IMR-90 (cell line): Measurements from ENCODE around the gene POLE3. TPM values are rescaled to one million over a fixed set of nuclear protein-coding genes. Genes with fewer than 3 reads are reported as not detected.

Experiments
- ATAC-seq: fragments of 200-7000 bp; cut with Tn5 transposase; 2 replicates; pipeline ENCODE4 v1.9.1; 2020; ENCODE audit warnings: low read depth, mild to moderate bottlenecking, moderate library complexity
- BruUV-seq: library from RNA; stranded (reverse); fragments of 400-500 nt; replicated peaks from 2 replicates; lab custom pipeline; 2021; lab: Mats Ljungman, UMichigan
- CTCF ChIA-PET: fragments of 300-600 bp; formaldehyde crosslinking; extraction: SDS; loops from one replicate; lab custom pipeline; 2021; ENCODE audit warnings: antibody characterized with exemption; lab: Yijun Ruan, JAX
- POLR2A ChIA-PET: fragments of 300-600 bp; sonication (Branson Sonifier 250); formaldehyde crosslinking; loops from one replicate; lab custom pipeline; 2022; ENCODE audit warnings: antibody characterized with exemption; ENCODE audit not compliant: unreplicated experiment; lab: Charles Lee
- DNase-seq: peaks from one replicate; pipeline ENCODE4 v3.0.0; 2013
- H2AFZ ChIP-seq: replicated peaks from 2 replicates; pipeline ENCODE3; 2013; ENCODE audit warnings: low read length, mild to moderate bottlenecking; ENCODE audit not compliant: poor library complexity
- H2AK5ac ChIP-seq: 2 replicates; pipeline ENCODE4 v1.6.1; 2013; ENCODE audit warnings: low read depth, low read length, inconsistent platforms
- H2AK9ac ChIP-seq: replicated peaks from 2 replicates; pipeline ENCODE3; 2013; ENCODE audit warnings: mild to moderate bottlenecking, low read depth, low read length, moderate library complexity; ENCODE audit not compliant: poor library complexity
- H2BK120ac ChIP-seq: 2 replicates; pipeline ENCODE4 v1.6.1; 2013; ENCODE audit warnings: low read depth, low read length, inconsistent platforms
- H2BK15ac ChIP-seq: 3 replicates; pipeline ENCODE4 v1.6.1; 2013; ENCODE audit warnings: low read depth, low read length, inconsistent platforms
- H2BK20ac ChIP-seq: 2 replicates; pipeline ENCODE4 v1.6.1; 2013; ENCODE audit warnings: low read depth, mild to moderate bottlenecking, inconsistent platforms, low read length, moderate library complexity
- H2BK5ac ChIP-seq: 2 replicates; pipeline ENCODE4 v1.6.1; 2013; ENCODE audit warnings: mild to moderate bottlenecking, low read depth, low read length, inconsistent platforms; ENCODE audit not compliant: poor library complexity, severe bottlenecking
- H3K14ac ChIP-seq: replicated peaks from 2 replicates; pipeline ENCODE4 v1.6.1; 2013; ENCODE audit warnings: low read depth, low read length, inconsistent platforms
- H3K18ac ChIP-seq: 2 replicates; pipeline ENCODE4 v1.6.1; 2013; ENCODE audit warnings: low read depth, low read length, control low read depth
- H3K23ac ChIP-seq: 2 replicates; pipeline ENCODE4 v1.6.1; 2013; ENCODE audit warnings: low read depth, low read length, inconsistent platforms
- H3K27ac ChIP-seq: 2 replicates; pipeline ENCODE4 v1.5.1; 2013; ENCODE audit warnings: mild to moderate bottlenecking, control low read depth, low read length; ENCODE audit not compliant: insufficient read depth
- H3K27me3 ChIP-seq: 2 replicates; pipeline ENCODE4 v1.6.1; 2013; ENCODE audit warnings: low read length; ENCODE audit not compliant: control insufficient read depth, insufficient read depth
- H3K36me3 ChIP-seq: 2 replicates; pipeline ENCODE4 v1.6.1; 2013; ENCODE audit warnings: low read length, mixed read lengths; ENCODE audit not compliant: control insufficient read depth, insufficient read depth
- H3K4ac ChIP-seq: 2 replicates; pipeline ENCODE4 v1.6.1; 2013; ENCODE audit warnings: low read depth, low read length, inconsistent platforms
- H3K4me1 ChIP-seq: 2 replicates; pipeline ENCODE4 v1.6.1; 2013; ENCODE audit warnings: low read length, mixed read lengths; ENCODE audit not compliant: control insufficient read depth, insufficient read depth
- H3K4me2 ChIP-seq: 2 replicates; pipeline ENCODE4 v1.6.1; 2013; ENCODE audit warnings: low read depth, mild to moderate bottlenecking, control low read depth, low read length, moderate library complexity
- H3K4me3 ChIP-seq: 2 replicates; pipeline ENCODE4 v1.5.1; 2013; ENCODE audit warnings: low read depth, mild to moderate bottlenecking, control low read depth, low read length, moderate library complexity; ENCODE audit not compliant: insufficient read depth
- H3K56ac ChIP-seq: 2 replicates; pipeline ENCODE4 v1.6.1; 2013; ENCODE audit warnings: low read length, inconsistent platforms; ENCODE audit not compliant: insufficient read depth; ENCODE audit errors: extremely low read depth
- H3K79me1 ChIP-seq, 2 experiments: 2 replicates each; pipeline ENCODE4 v1.6.1; 2013; ENCODE audit warnings: low read length in 2 of 2, inconsistent platforms in 1 of 2, low read depth in 1 of 2
- H3K9ac ChIP-seq: 2 replicates; pipeline ENCODE4 v1.6.1; 2013; ENCODE audit warnings: low read depth, low read length, control low read depth
- H3K9me1 ChIP-seq: 2 replicates; pipeline ENCODE4 v1.6.1; 2013; ENCODE audit warnings: low read length, inconsistent platforms; ENCODE audit not compliant: insufficient read depth
- H3K9me3 ChIP-seq: 2 replicates; pipeline ENCODE4 v1.6.1; 2013; ENCODE audit warnings: low read length; ENCODE audit not compliant: control insufficient read depth, insufficient read depth
- H4K20me1 ChIP-seq: 2 replicates; pipeline ENCODE4 v1.6.1; 2013; ENCODE audit warnings: low read length, inconsistent platforms; ENCODE audit not compliant: insufficient read depth
- H4K5ac ChIP-seq: 2 replicates; pipeline ENCODE4 v1.6.1; 2013; ENCODE audit warnings: mild to moderate bottlenecking, low read depth, low read length, control low read depth
- H4K8ac ChIP-seq, 2 experiments: 2 replicates each; pipeline ENCODE4 v1.6.1; 2013; ENCODE audit warnings: low read depth in 2 of 2, low read length in 2 of 2, control low read depth in 1 of 2, inconsistent platforms in 1 of 2
- H4K91ac ChIP-seq: 2 replicates; pipeline ENCODE4 v1.6.1; 2013; ENCODE audit warnings: low read depth, low read length, inconsistent platforms; ENCODE audit not compliant: insufficient read depth
- CEBPB ChIP-seq: IDR thresholded peaks from 2 replicates; pipeline ENCODE4 v1.6.1; 2012; ENCODE audit warnings: low read depth, low read length, improper control_type of control experiment
- CHD1 ChIP-seq: IDR thresholded peaks from 2 replicates; pipeline ENCODE4 v1.6.1; 2012; ENCODE audit warnings: low read depth, low read length, improper control_type of control experiment
- ELK1 ChIP-seq: fragments of 150-350 bp; IDR thresholded peaks from 2 replicates; pipeline ENCODE4 v1.6.1; 2016; ENCODE audit warnings: low read depth, mild to moderate bottlenecking, low read length, moderate library complexity, borderline replicate concordance
- FOS ChIP-seq: fragments of 150-350 bp; IDR thresholded peaks from 2 replicates; pipeline ENCODE4 v1.6.1; 2016; ENCODE audit warnings: low read depth, low read length
- NFE2L2 ChIP-seq: fragments of 150-350 bp; IDR thresholded peaks from 2 replicates; pipeline ENCODE4 v1.6.1; 2016; ENCODE audit warnings: low read depth, mild to moderate bottlenecking, low read length
- RCOR1 ChIP-seq: IDR thresholded peaks from 2 replicates; pipeline ENCODE4 v1.6.1; 2012; ENCODE audit warnings: mild to moderate bottlenecking, low read length, improper control_type of control experiment; ENCODE audit not compliant: insufficient replicate concordance
- RFX5 ChIP-seq: IDR thresholded peaks from 2 replicates; pipeline ENCODE4 v1.8.0; 2012; ENCODE audit warnings: low read depth, mild to moderate bottlenecking, low read length, moderate library complexity
- USF2 ChIP-seq: fragments of 150-350 bp; IDR thresholded peaks from 2 replicates; pipeline ENCODE4 v1.6.1; 2017; ENCODE audit warnings: mild to moderate bottlenecking, antibody characterized with exemption, low read length, low read depth
- WGBS, 2 experiments: methylation state at CpG; one replicate each; pipeline versions ENCODE4 v1.1.5 to v1.1.7; 2013; ENCODE audit warnings: missing lambda C conversion rate in 2 of 2; ENCODE audit not compliant: insufficient read length in 1 of 2; ENCODE audit errors: extremely low coverage in 2 of 2; 5-methylcytosine and 5-hydroxymethylcytosine counted together
- dilution Hi-C: fragments of 300-500 bp; cut with HindIII; formaldehyde crosslinking; loops from one replicate; pipeline ENCODE4 v1.14.3; 2018; ENCODE audit warnings: low sequenced_read_pairs; ENCODE audit not compliant: unreplicated experiment
- in situ Hi-C: fragments of 300-500 bp; cut with MboI; formaldehyde crosslinking; loops from 3 replicates; pipeline ENCODE4 v1.14.3; 2019; ENCODE audit warnings: low sequenced_read_pairs, inconsistent platforms, mixed read lengths
- intact Hi-C: fragments of 100-400 bp; cut with micrococcal nuclease; formaldehyde crosslinking; loops from 2 replicates; pipeline ENCODE4 v1.10.0; 2022
- polyA plus RNA-seq, 3 experiments: library from polyadenylated mRNA; depleted of rRNA; stranded (reverse); fragments of >200 nt; gene quantifications; 2 replicates each; pipeline ENCODE4 v1.2.3, GENCODE V29; 2012; ENCODE audit warnings: low replicate concordance in 1 of 3
- total RNA-seq: library from RNA; depleted of rRNA; stranded (reverse); fragments of >200 nt; gene quantifications from 2 replicates; pipeline ENCODE4 v1.2.3, GENCODE V29; 2012

POLE3 gene
- total and polyA plus RNA-seq, 2 of the 4 experiments (the other 2 are of a cell fraction), result 34.8 to 43.0 TPM

GRCh38 chr9:113454914-113455761 lies 44.7 kb upstream of the POLE3 start (continued):
- TF ChIP-seq USF2, result no peak

GRCh38 chr9:113452113-113452605 lies 41.7 kb upstream of the POLE3 start:
- in situ Hi-C loops (loop anchor here (5.0 kb wide), 1 partner anchor 130 kb away; no protein-coding TSS in a partner anchor), intact Hi-C loops (no loop called here), dilution Hi-C loops (no loop called here)
- no CpG with 5 or more reads among the region's 4 CpGs for WGBS, 2 experiments
- DNase-seq (no peak), ATAC-seq (no peak)
- no peak overlapping the region for H2BK120ac ChIP-seq
- CTCF ChIA-PET, result interaction anchor here (1.1 to 1.3 kb wide), 2 partner anchors 130 to 206 kb away, joined by 4 to 5 read pairs; no protein-coding TSS in a partner anchor
- no peaks in the 10 kb centered on the region for H3K9me3 ChIP-seq
- no peak overlapping the region for H3K18ac ChIP-seq
- peaks cover 7% of the 10 kb centered on the region; the same call in 1 of the 2 replicates for H3K9me1 ChIP-seq
- H3K79me1 ChIP-seq, result no peaks in the 10 kb centered on the region
- H3K56ac ChIP-seq, result no peak overlapping the region
- POLR2A ChIA-PET, result no interaction called here
- peaks cover 13% of the 10 kb centered on the region for H3K4me1 ChIP-seq
- no peaks in the 10 kb centered on the region for H3K36me3 ChIP-seq
- no peak overlapping the region for H2BK20ac ChIP-seq
- H3K23ac ChIP-seq, result no peak overlapping the region
- no peak overlapping the region for H2BK5ac ChIP-seq
- no peak overlapping the region for H3K9ac ChIP-seq
- no peak overlapping the region for H4K5ac ChIP-seq
- H2AFZ ChIP-seq, result no peak overlapping the region
- no peak overlapping the region for H3K4ac ChIP-seq
- TF ChIP-seq USF2, result no peak
- no peak for TF ChIP-seq RFX5
- no peak for TF ChIP-seq ELK1
- no peak for TF ChIP-seq CHD1
- TF ChIP-seq NFE2L2, result no peak
- no peak for TF ChIP-seq RCOR1
- TF ChIP-seq CEBPB, result no peak
- no peak for TF ChIP-seq FOS
- H3K4me3 ChIP-seq, result no peak overlapping the region
- H4K20me1 ChIP-seq, result no peaks in the 10 kb centered on the region
- no peaks in the 10 kb centered on the region for H3K27me3 ChIP-seq
- no peak overlapping the region for H3K4me2 ChIP-seq
- no peak overlapping the region for H2AK9ac ChIP-seq
- no TSS peak for BruUV-seq
- no peak overlapping the region for H2BK15ac ChIP-seq
- H4K8ac ChIP-seq, result no peak overlapping the region
- no peak overlapping the region for H3K27ac ChIP-seq
- H2AK5ac ChIP-seq, result no peak overlapping the region
- no peak overlapping the region for H4K91ac ChIP-seq
- H3K14ac ChIP-seq, result no peak overlapping the region
